Renal cortex interstitium (tissue), 15 donors: ENCODE measurements around the gene SPINT4. TPM values are rescaled to one million over a fixed set of nuclear protein-coding genes. Genes with fewer than 3 reads are reported as not detected.
"Not testable (repeated sequence)": the region's sequence is repeated elsewhere in the genome, so short reads cannot be mapped to it uniquely, and the experiment has no call there.

Experiments used
- DNase-seq, 11 donors: peaks; one replicate each; pipeline ENCODE4 v3.0.0-alpha.2; 2013; ENCODE audit warnings: low read depth in 9 of 11, low spot score in 4 of 11; ENCODE audit errors: extremely low read depth in 1 of 11
- long read RNA-seq, 16 experiments: transcript quantifications; one replicate each; lab custom pipeline, GENCODE V29; 2026
- polyA plus RNA-seq, 3 donors: library from polyadenylated mRNA; unstranded; fragments of 120-200 nt; gene quantifications; one replicate each; pipeline ENCODE4 v1.2.1, GENCODE V29; 2013; ENCODE audit not compliant: insufficient read length in 3 of 3

SPINT4 gene
- not detected for polyA plus RNA-seq
- long read RNA-seq, donor 1, result 0 reads
- long read RNA-seq, donor 2, result 0 reads
- long read RNA-seq, donor 3, result 0 reads
- long read RNA-seq, donor 4, result 0 reads
- long read RNA-seq, donor 5, result 0 reads
- long read RNA-seq, donor 6, result 0 reads
- long read RNA-seq, donor 7, result 0 reads
- long read RNA-seq, donor 8, result 0 reads
- long read RNA-seq, donor 9, result 0 reads
- long read RNA-seq, donor 10, result 0 reads
- long read RNA-seq, donor 11, result 0 reads
- long read RNA-seq, donor 12, result 0 reads
- long read RNA-seq, donor 13, result 0 reads
- long read RNA-seq, donor 14, result 0 reads
- long read RNA-seq, donor 15, result 0 reads
- long read RNA-seq, donor 16, result 0 reads

GRCh38 chr20:45722047-45722446 lies at the start of gene SPINT4:
SPINT4 (plus strand) TSS chr20:45722347; CDS start chr20:45722368, 21 bp downstream.
- DNase-seq, result no peak

- no peak for DNase-seq
These were observed 49.4 kb upstream of the SPINT4 start for GRCh38 chr20:45672765-45673164.

- no peak for DNase-seq
These were observed 42.5 kb upstream of the SPINT4 start for GRCh38 chr20:45679650-45680049.

- no peak for DNase-seq
These were observed 36.3 kb upstream of the SPINT4 start for GRCh38 chr20:45685896-45686295.

- not testable (repeated sequence) for DNase-seq
These were observed 28.8 kb upstream of the SPINT4 start for GRCh38 chr20:45693346-45693745.

GRCh38 chr20:45695496-45695895 lies 26.7 kb upstream of the SPINT4 start:
- no peak for DNase-seq

GRCh38 chr20:45701104-45701503 lies 21.0 kb upstream of the SPINT4 start:
- DNase-seq, result no peak

GRCh38 chr20:45701873-45702272 lies 20.3 kb upstream of the SPINT4 start, which contains the start of gene WFDC13:
WFDC13 (plus strand) TSS chr20:45702038; CDS start chr20:45702124, 86 bp downstream.
- DNase-seq, result no peak

GRCh38 chr20:45704969-45705637 lies 17.0 kb upstream of the SPINT4 start, which contains the start of gene WFDC10B:
WFDC10B (minus strand) TSS chr20:45705019; CDS start chr20:45685992, 19,027 bp downstream.
- no peak for DNase-seq

GRCh38 chr20:45716141-45716688 lies 5.9 kb upstream of the SPINT4 start:
- not testable (repeated sequence) for DNase-seq

- DNase-seq, result no peak
These were observed 3.0 kb downstream of the SPINT4 start for GRCh38 chr20:45725134-45725533.

- DNase-seq, result no peak
These were observed 4.9 kb downstream of the SPINT4 start for GRCh38 chr20:45727044-45727443.

GRCh38 chr20:45732199-45732598 lies 10.1 kb downstream of the SPINT4 start:
- DNase-seq, result no peak

- no peak for DNase-seq
These were observed 13.4 kb downstream of the SPINT4 start for GRCh38 chr20:45735552-45735951.

- DNase-seq, result no peak
These were observed 13.8 kb downstream of the SPINT4 start for GRCh38 chr20:45735988-45736387.

- no peak for DNase-seq
These were observed 20.4 kb downstream of the SPINT4 start for GRCh38 chr20:45742596-45742995.

GRCh38 chr20:45745015-45745414 lies 22.9 kb downstream of the SPINT4 start:
- DNase-seq, result no peak

GRCh38 chr20:45751721-45752120 lies 29.6 kb downstream of the SPINT4 start:
- no peak for DNase-seq

GRCh38 chr20:45752746-45753145 lies 30.6 kb downstream of the SPINT4 start:
- no peak for DNase-seq

- DNase-seq, result no peak
These were observed 35.9 kb downstream of the SPINT4 start for GRCh38 chr20:45758096-45758495.
